Heart left ventricle (tissue), 13 donors: ENCODE data around the gene UNC50.
"Not testable (repeated sequence)": the region's sequence is repeated elsewhere in the genome, so short reads cannot be mapped to it uniquely, and the experiment has no call there.

Experiments used
- POLR2A ChIP-seq, 2 donors: fragments of 450-650 bp; IDR thresholded peaks; one replicate each; pipeline ENCODE4 v1.6.1; 2017; ENCODE audit warnings: antibody characterized with exemption in 2 of 2, mild to moderate bottlenecking in 2 of 2, moderate library complexity in 2 of 2
- TF ChIP-seq, protein P1 (sequence below), 12 donors: fragments of 200-600 bp; sonication (generic) in 4 of 12; IDR thresholded peaks; one replicate each; pipeline versions ENCODE4 v1.5.0 to v1.8.0; 2018 to 2022; ENCODE audit warnings: antibody characterized with exemption in 12 of 12, mild to moderate bottlenecking in 5 of 12
- donor health status: ischemic (EF 13 %, LVEDD 7.1; RV severe dilation, severe dysfunction).
- donor health status: DM: no; HTN: yes; CAD: no.
- donor health status: DM: no; HTN: no; CAD: no.
- donor health status: ischemic (EF 25% LVEDD 6.9; RV normal size, moderate dysfunction).
- donor health status: ischemic (EF 25% LVEDD 5.7; RV mildly dilated, moderate dysfunction).
- donor health status: ischemic (EF 35%, LVEDD 5.7; RV mildly dilated, moderate dysfunction).
- donor health status: nonischemic (EF 11% LVEDD 7.7; RV severe dilation, severe dysfunction).
- donor health status: DM: yes; HTN: yes; CAD: no.
- donor health status: PGD.
- donor health status: ischemic (EF 29% LVEDD 5.4; RV normal size, mild dysfunction).
- donor health status: nonischemic (EF 23%, LVEDD 6.1; RV moderate dilation, normal function).

DNA sequence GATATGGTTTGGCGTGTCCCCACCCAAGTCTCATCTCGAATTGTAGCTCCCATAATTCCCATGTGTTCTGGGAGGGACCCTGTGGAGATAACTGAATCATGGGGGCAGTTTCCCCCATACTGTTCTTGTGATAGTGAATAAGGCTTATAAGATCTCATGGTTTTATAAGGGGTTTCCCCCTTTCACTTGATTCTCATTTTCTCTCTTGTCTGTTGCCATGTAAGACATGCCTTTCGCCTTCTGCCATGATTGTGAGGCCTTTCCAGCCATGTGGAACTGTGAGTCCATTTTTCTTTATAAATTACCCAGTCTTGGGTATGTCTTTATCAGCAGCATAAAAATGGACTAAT, 51.1 kb downstream of the UNC50 start:
- TF ChIP-seq, protein P1, sequence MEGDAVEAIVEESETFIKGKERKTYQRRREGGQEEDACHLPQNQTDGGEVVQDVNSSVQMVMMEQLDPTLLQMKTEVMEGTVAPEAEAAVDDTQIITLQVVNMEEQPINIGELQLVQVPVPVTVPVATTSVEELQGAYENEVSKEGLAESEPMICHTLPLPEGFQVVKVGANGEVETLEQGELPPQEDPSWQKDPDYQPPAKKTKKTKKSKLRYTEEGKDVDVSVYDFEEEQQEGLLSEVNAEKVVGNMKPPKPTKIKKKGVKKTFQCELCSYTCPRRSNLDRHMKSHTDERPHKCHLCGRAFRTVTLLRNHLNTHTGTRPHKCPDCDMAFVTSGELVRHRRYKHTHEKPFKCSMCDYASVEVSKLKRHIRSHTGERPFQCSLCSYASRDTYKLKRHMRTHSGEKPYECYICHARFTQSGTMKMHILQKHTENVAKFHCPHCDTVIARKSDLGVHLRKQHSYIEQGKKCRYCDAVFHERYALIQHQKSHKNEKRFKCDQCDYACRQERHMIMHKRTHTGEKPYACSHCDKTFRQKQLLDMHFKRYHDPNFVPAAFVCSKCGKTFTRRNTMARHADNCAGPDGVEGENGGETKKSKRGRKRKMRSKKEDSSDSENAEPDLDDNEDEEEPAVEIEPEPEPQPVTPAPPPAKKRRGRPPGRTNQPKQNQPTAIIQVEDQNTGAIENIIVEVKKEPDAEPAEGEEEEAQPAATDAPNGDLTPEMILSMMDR (IDR thresholded peaks at IDR 0.05), result not testable (repeated sequence)
- not testable (repeated sequence) for TF ChIP-seq POLR2A (IDR thresholded peaks at IDR 0.05)
